GDM1 (cell line): ENCODE results near the gene TCL1B.
"Not testable (repeated sequence)": the region's sequence is repeated elsewhere in the genome, so short reads cannot be mapped to it uniquely, and the experiment has no call there.

Source experiments
- DNase-seq: peaks from one replicate; lab custom pipeline; 2025; lab: John Stamatoyannopoulos, UW

TCL1B gene

DNA sequence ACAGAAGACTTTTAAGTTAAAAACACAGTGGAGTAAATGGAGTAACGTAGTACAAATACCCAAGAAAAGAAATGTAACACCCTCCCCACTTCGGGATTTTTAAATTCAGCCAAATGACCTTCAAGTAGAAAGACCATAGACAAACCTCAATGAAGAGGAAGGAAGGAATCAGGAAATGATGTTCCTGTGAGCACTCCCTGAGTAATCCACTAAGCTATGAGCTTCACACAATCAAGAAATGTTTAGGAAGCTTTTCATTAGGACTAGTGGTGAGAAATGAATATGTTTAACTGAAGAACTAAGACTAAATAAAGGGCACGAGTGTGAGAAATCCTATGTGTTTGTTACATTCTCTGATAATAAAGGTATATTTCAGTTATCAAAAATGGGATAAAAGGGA is 17.6 kb downstream of the TCL1B start:
- no peak for DNase-seq

DNA sequence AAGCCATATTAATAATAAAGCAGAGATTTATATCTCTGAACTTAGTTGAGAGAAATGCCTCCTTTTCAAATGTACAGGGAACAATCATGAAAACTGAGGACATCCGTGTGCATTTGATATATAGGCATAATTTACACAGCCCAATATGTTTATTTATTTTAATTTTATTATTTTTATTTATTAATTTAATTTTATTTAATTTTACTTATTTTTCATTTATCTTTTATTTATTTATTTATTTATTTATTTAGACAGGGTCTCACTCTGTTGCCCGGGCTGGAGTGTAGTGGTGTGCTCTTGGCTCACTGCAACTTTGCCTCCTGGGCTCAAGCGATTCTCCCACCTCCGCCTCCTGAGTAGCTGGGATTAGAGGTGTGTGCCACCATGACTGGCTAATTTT is 19.3 kb downstream of the TCL1B start:
- no peak for DNase-seq

DNA sequence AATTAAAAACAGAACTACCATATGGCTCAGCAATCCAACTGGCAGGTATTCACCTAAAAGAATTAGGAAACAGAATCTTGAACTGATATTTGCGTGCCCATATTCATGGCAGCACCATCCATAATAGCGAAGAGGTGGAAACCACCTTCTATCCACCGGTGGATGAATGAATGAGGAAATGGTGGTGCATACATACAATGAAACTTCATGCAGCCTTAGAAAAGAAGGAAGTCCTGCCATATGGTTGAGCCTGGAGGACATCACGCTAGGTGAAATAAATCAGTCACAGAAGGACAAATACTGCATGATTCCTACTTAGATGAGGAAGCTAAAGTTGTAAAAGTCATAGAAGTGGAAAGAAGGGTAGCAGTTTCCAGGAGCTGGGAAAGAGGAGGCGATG is 21.1 kb downstream of the TCL1B start:
- DNase-seq, result no peak

DNA sequence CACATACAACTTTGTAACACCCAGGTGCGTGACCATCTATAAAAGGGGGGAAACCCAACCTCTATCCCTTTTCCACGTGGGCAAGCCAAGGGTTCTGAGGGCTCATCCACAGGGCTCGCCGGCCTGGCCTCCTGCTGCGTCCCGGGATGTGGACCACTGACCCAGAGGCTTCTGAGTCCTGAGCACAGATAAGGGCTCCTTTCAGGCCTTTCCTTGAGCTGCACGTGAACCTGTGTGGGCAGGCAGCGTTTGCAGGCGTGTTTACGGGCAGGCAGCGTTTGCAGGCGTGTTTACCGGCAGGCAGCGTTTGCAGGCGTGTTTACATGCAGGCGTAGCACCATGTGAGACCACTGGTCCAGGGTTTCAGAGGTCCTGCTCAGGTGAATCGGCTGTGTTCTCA is 23.9 kb downstream of the TCL1B start:
- DNase-seq, result no peak

DNA sequence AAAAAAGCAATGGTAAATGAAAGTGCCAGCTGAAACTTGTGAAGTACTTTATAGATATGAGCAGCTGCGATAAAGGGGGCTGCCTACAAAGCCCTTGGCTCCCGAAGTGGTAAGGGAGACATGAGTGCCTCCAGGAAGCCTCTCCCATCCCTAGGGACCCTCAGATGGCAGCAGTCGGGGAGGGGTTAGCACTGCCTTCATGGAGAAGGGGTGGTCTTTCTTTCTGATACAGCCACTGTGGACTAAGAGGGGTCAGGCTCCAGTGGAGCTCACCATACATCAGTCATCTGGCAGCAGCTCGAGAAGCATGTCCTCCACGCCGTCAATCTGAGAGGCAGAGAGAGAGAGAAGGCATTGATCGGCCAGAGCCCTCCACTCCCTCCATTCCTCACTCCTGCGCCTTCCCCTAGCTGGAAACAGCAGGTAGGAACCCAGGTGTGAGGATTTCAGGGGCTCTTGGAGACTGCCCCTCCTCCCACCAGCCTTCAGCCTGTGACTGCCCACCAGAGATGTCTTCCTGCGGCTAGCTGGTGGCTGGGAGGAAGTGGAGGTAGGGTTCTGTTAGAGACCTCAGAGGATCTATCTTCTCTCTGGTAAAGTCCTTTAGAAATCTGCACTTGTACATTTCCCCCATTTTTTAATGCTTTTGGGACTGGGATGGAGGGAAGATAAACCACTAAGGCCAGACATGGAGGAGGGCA is 25.4 kb downstream of the TCL1B start:
- DNase-seq, result no peak

DNA sequence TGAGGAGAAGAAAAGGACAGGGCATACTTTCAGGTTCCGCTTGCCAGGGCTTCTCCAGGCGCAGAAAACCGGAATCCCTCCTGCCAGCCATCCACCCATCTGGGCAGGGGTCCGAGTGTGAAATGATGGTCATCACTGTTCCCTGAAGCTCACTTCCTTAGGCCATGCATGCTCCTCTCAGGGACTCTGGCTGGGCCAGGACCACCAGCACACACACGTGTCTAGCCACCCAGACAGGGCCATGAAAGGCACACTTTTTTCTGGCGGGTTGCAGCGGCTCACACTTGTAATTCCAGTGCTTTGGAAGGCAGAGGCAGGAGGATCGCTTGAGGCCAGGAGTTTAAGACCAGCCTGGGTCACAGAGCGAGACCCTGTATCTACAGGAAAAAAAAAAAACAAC is 26.2 kb downstream of the TCL1B start:
- no peak for DNase-seq

DNA sequence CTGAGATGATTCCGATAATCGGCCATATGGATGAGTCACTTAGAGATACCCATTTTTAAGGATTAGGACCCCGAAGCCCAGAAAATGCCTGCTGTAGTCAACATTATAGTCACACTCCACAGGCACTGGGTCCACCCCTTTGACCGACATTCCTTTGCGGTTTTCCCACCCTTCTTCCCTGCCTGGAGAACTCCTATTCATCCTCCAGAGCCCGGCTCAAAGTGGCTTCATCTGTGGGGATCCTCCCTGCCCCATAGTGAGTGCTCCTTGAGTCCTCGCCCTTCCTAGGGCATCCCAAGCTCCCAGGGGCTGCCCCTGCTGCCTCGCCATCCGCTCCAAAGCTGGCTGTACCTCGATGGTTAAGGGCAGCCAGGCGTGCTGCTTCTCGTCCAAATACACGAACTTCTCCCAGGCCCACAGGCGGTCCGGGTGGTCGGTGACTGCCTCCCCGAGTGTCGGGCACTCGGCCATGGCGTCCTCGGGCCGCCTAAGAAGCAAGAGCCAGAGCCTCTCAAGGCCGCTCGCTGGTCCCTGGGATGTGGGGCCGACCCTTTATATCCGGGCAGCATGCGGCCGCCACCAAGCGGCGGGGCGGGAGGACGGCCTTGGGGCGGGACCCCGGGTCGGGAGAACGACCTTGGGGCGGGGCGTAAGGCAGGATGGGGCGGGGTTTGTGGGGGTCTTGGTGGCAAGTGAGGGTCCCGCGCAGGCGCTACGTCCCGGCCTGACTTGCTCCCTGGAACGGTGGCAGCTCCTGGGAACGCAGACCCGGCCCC is 27.6 kb downstream of the TCL1B start, which contains the start of gene TCL1A:
Gene TCL1A, minus strand, starts transcription at position 530 of the 776 bp plus-strand sequence. Its CDS starts 59 bp downstream, at position 471.
- DNase-seq, result no peak

DNA sequence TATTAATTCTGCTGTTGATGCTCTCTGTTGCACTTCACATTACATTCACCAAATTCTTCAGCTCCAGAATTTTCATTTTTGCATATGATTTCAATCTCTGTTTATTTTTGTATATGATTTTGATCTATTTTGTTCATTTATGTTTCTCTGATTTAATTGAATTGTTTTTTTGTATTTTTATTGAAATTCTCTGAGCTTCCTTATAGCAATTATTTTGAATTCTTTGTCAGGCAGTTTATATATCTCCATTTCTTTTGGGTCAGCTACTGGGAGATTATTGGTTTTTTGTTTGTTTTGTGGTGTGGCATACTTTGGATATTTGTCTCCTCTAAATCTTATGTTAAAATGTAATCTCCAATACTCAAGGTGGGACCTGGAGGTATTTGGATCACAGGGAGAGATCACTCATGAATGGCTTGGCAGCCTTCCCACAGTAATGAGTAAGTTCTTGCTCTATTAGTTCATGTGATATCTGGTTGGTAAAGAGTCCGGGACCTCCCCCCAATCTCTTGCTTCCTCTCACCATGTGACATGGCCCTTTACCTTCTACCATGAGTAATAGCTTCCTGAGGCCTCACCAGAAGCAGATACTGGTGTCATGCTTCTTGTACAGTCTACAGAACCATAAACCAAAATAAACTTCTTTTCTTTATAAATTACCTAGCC is 36.4 kb downstream of the TCL1B start:
- no peak for DNase-seq

DNA sequence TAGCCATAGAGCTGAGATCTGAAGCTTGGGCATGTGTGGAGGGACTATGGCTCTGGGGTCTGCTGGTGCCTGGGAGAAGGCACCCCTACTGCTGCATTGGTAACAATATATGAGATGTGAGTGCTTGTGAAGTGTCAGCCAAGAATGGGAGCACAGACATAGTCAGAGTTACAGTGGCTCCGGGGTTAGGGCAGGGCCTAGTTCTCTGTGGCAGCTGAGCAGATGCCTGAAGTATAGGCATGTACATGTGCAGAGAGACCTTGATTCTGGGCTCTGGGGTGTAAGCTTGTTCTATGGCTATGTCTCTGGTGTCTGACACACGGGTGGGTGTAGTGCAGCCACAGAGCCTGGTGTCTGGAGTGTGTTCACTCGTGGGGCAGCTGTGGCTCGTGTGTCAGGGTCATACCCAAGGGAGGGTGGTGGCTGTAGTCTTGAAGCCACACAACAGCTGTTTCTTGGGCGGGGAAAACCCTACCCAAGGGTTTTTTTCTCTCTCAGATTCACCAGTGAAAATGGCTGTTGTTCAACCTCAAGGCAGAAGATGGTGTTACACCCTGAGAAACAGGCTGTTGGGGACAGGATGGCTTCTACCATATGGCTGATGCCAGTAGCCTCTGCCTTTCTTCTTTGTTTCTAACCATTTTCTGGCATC is 39.6 kb downstream of the TCL1B start:
- DNase-seq, result no peak

DNA sequence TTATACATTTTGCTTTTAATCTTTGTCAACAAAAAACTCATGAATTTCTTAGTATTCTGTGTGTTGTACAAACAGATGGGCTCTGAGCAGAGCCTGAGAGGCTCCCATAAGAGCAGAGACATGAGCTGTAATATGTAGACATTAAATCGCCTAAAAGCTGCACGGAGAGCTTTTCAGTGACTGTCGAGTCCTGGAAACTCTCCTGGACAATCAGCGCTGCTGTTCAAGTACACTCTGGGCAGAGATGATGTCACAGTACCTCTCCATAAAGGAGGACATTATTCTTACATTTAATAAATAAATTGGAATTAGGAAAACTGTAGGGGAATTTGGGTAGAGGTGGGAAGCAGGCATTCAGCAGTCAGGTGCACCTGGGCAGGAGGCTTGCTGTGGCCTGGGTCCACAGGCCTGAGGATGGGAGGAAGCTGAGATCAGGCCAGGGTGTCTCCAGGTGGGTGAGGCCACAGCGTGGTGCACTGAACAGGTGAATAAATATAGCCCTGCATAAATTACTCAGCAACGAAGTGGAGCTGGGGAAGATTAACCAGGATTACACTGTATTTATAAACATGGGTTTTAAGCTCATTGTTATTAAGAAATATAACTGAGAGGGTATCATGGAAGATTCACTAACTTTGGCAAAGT is 41.0 kb downstream of the TCL1B start:
- no peak for DNase-seq

DNA sequence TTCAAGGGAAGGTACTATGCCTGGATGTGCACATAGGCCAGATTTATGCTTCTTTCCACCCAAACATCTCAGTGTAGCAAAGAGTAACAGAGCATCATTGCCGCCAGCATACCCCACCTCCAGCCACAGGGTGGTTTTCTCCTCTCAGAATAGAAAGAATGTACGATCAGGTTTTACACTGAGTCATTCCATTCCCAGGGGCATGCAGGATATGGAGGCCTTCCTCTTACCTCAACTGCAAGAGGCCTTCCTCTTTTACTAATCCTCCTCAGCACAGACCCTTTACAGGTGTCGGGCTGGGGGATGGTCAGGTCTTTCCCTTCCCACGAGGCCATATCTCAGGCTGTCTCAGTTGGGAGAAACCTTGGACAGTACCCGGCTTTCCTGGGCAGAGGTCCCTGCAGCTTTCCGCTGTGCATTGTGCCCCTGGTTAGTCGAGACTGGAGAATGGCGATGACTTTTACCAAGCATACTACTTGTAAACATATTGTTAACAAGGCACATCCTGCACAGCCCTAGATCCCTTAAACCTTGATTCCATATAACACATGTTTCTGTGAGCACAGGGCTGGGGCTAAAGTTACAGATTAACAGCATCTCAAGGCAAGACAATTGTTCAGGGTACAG is 43.3 kb downstream of the TCL1B start:
- not testable (repeated sequence) for DNase-seq

DNA sequence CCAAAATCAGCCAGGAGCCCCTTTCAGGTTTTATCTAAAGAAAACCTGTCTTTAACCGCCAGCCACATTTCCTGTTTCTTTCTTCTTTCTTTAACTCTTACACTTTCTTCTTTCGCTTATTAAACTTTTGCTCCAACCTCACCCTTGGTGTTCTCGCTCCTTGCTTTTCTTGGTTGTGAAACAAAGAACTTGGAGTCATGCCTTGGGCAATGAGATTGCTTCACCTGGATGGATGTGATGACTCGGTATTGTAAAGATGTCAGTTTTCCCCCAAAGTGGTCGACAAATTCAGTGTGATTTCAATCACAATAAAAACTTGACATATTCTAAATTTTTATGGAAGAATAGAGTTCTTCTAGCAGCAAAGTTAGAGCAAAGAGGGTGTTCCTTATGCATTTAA is 43.9 kb downstream of the TCL1B start:
- DNase-seq, result no peak

DNA sequence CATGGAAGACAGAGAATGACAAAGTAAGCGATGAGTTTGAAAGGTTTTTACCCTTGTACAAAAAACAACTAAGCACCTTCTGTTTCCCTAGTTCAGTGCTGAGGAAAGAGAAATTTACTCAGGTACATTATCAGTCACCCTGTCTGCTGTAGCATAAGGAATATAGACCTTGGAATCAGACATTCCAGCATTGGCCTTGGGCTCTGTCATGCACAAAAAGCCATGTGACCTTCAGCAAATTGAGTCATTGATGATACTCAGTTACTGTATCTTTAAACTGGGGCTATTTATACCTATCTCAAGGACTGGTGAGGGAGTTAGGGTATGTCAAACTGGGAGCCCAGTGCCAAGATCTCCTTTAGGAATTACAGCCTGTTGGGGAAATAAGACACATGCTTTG is 47.0 kb downstream of the TCL1B start:
- no peak for DNase-seq

DNA sequence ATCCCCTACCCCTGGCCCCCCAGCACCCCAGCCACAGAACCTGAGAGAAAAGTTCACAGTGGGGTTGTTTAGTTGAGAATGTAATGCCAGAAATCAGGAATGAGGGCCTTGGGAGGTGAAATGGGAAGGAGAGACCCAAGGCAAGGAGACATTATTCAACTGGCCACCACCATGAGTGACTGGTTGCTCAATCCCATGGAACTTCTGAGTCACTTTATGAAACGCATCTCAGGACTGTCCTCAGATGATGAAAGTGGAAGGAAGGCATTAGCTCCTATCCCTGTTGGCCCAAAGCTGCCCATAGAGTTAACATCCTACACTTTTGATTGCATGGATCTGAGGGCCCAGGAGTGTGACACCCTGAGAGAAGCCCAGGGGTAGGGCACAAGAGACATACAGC is 53.1 kb downstream of the TCL1B start:
- DNase-seq, result no peak

DNA sequence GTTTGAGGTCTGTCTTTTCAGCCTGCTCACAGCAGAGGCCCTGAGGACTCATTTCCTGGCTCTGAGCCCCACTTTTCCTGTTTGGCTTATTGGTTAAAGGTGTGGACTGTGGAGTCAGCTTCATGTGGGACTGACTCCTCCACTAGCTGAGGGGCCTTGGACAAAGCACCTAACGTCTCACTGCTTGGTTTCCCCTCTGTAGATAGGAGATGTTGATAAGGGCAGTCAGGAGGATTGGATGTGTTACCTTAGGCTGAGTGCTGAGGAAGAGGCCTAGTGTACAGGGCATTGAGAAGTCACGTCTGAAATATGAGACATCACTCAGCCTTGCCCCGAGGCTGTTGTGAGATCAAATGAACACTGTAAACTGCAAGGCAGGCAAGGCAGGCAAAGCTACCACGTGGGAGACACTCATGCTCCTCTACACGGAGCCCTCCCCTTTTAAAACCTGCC is 54.8 kb downstream of the TCL1B start:
- no peak for DNase-seq

DNA sequence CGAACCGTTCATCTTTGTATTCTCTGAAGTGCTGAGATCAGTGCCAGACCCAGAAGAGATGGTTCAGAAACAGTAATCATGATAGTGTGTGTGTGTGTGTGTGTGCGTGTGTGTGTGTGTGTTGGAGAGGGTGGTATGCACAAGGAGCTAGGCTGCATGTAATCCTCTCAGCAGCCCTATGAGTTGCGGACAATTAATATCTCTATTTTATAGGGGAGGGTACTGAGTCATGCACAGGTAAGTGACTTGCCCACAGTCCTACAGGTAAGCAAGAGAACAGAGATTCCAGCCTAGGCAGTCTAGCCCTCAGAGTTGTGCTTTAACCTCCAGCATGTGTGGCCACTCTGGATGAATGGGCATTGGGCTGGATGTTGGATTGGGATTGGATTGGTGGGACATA is 55.6 kb downstream of the TCL1B start:
- DNase-seq, result no peak
